Epithelial cell of prostate (primary cell): ENCODE data around the gene PGBD5.

Source experiments
- DNase-seq: peaks from one replicate; pipeline ENCODE4 v3.0.0-alpha.2; 2011; ENCODE audit warnings: low read depth, low spot score
- H3K27ac ChIP-seq: fragments of 450-650 bp; 2 replicates; pipeline ENCODE4 v1.5.1; 2017; ENCODE audit warnings: mild to moderate bottlenecking

The PGBD5 gene

GRCh38 chr1:230381049-230381467 lies 45.1 kb downstream of the PGBD5 start:
- DNase-seq: no peak
- H3K27ac ChIP-seq: no peak overlapping the region

GRCh38 chr1:230379928-230380327 lies 46.2 kb downstream of the PGBD5 start:
- no peak for DNase-seq
- no peak overlapping the region for H3K27ac ChIP-seq

GRCh38 chr1:230379462-230379861 lies 46.7 kb downstream of the PGBD5 start:
- H3K27ac ChIP-seq: no peak overlapping the region
- DNase-seq: no peak

- DNase-seq: no peak
- H3K27ac ChIP-seq: no peak overlapping the region
Measured at GRCh38 chr1:230377851-230378250, 48.3 kb downstream of the PGBD5 start.

- DNase-seq: no peak
- no peak overlapping the region for H3K27ac ChIP-seq
Measured at GRCh38 chr1:230377324-230377723, 48.8 kb downstream of the PGBD5 start.

GRCh38 chr1:230376296-230376695 lies 49.8 kb downstream of the PGBD5 start:
- no peak overlapping the region for H3K27ac ChIP-seq
- DNase-seq: no peak

GRCh38 chr1:230375780-230376179 lies 50.4 kb downstream of the PGBD5 start:
- no peak overlapping the region for H3K27ac ChIP-seq
- no peak for DNase-seq

GRCh38 chr1:230375147-230375546 lies 51.0 kb downstream of the PGBD5 start:
- H3K27ac ChIP-seq: no peak overlapping the region
- no peak for DNase-seq

- DNase-seq: no peak
- no peak overlapping the region for H3K27ac ChIP-seq
Measured at GRCh38 chr1:230371923-230372703, 54.0 kb downstream of the PGBD5 start.

GRCh38 chr1:230370109-230370508 lies 56.0 kb downstream of the PGBD5 start:
- H3K27ac ChIP-seq: no peak overlapping the region
- DNase-seq: no peak

GRCh38 chr1:230368871-230369270 lies 57.3 kb downstream of the PGBD5 start:
- no peak overlapping the region for H3K27ac ChIP-seq
- no peak for DNase-seq

GRCh38 chr1:230368363-230368762 lies 57.8 kb downstream of the PGBD5 start:
- no peak for DNase-seq
- H3K27ac ChIP-seq: no peak overlapping the region

- no peak overlapping the region for H3K27ac ChIP-seq
- DNase-seq: no peak
Measured at GRCh38 chr1:230366504-230366915, 59.6 kb downstream of the PGBD5 start.

GRCh38 chr1:230365723-230366307 lies 60.3 kb downstream of the PGBD5 start:
- DNase-seq: no peak
- no peak overlapping the region for H3K27ac ChIP-seq

GRCh38 chr1:230362949-230363348 lies 63.2 kb downstream of the PGBD5 start:
- DNase-seq: no peak
- H3K27ac ChIP-seq: no peak overlapping the region

- DNase-seq: no peak
- H3K27ac ChIP-seq: no peak overlapping the region
Measured at GRCh38 chr1:230361941-230362340, 64.2 kb downstream of the PGBD5 start.

GRCh38 chr1:230359992-230360668 lies 66.0 kb downstream of the PGBD5 start:
- peak overlapping the region; percentile 50 for H3K27ac ChIP-seq
- DNase-seq: peak; percentile 56

GRCh38 chr1:230356869-230357794 lies 69.0 kb downstream of the PGBD5 start:
- no peak for DNase-seq
- no peak overlapping the region for H3K27ac ChIP-seq

GRCh38 chr1:230356190-230356589 lies 69.9 kb downstream of the PGBD5 start:
- no peak overlapping the region for H3K27ac ChIP-seq
- DNase-seq: no peak

GRCh38 chr1:230355594-230355993 lies 70.5 kb downstream of the PGBD5 start:
- DNase-seq: no peak
- no peak overlapping the region for H3K27ac ChIP-seq
